GM12892 (cell line): Measurements from ENCODE around the gene CCDC121.

Source experiments
- POLR2A ChIP-seq: IDR thresholded peaks from 2 replicates; pipeline ENCODE4 v1.6.1; 2011; ENCODE audit warnings: low read depth, low read length, control low read depth
- TAF1 ChIP-seq: IDR thresholded peaks from 2 replicates; pipeline ENCODE4 v1.6.1; 2011; ENCODE audit warnings: low read depth, mild to moderate bottlenecking, control low read depth, low read length, borderline replicate concordance

GRCh38 chr2:27671235-27671634, 42.4 kb upstream of the CCDC121 start:
- TF ChIP-seq POLR2A = no peak
- no peak for TF ChIP-seq TAF1
